ENCODE data around the gene REV3L.

GRCh38 chr6:111252726-111253125 lies 230.3 kb downstream of the REV3L start:
- TF ChIP-seq EZH2phosphoT487 (IDR thresholded peaks at IDR 0.05; ENCODE audit: low read depth) (no peak), CTCF (IDR thresholded peaks at IDR 0.05; ENCODE audit: low read depth, low read length) (no peak)

All from OCI-LY3 (cell line).